IMR-90 (cell line): Measurements from ENCODE around the gene OSBP.

Experiments used
- BHLHE40 ChIP-seq: fragments of 150-350 bp; IDR thresholded peaks from 2 replicates; pipeline ENCODE4 v1.6.1; 2016; ENCODE audit warnings: mild to moderate bottlenecking, low read depth, low read length
- CTCF ChIP-seq: conservative IDR thresholded peaks from 2 replicates; pipeline ENCODE4 v1.5.1; 2012; ENCODE audit warnings: mild to moderate bottlenecking, low read depth, low read length, improper control_type of control experiment
- MAZ ChIP-seq: IDR thresholded peaks from 2 replicates; pipeline ENCODE4 v1.6.1; 2012; ENCODE audit warnings: low read depth, mild to moderate bottlenecking, low read length, improper control_type of control experiment, moderate library complexity, borderline replicate concordance
- RFX5 ChIP-seq: IDR thresholded peaks from 2 replicates; pipeline ENCODE4 v1.8.0; 2012; ENCODE audit warnings: low read depth, mild to moderate bottlenecking, low read length, moderate library complexity

- TF ChIP-seq CTCF (no peak), MAZ (no peak), RFX5 (no peak), BHLHE40 (no peak)
Observed at GRCh38 chr11:59578369-59578768, 37.2 kb downstream of the OSBP start.
